Omental fat pad (tissue), 4 donors: Measurements from ENCODE around the gene MRPS2. TPM values are rescaled to one million over a fixed set of nuclear protein-coding genes. Genes with fewer than 3 reads are reported as not detected.
"Not testable (repeated sequence)": the region's sequence is repeated elsewhere in the genome, so short reads cannot be mapped to it uniquely, and the experiment has no call there.

Experiments
- ATAC-seq: fragments of 150-250 bp; one replicate; pipeline ENCODE4 v1.9.1; 2016; ENCODE audit warnings: mild to moderate bottlenecking, moderate library complexity; ENCODE audit not compliant: low FRiP score
- DNase-seq: peaks from one replicate; pipeline ENCODE4 v3.0.0-alpha.2; 2019; ENCODE audit warnings: low spot score
- CTCF ChIP-seq, 3 donors: fragments of 450-650 bp; IDR thresholded peaks; one replicate each; pipeline ENCODE4 v1.5.1; 2016 to 2017; ENCODE audit warnings: antibody characterized with exemption in 3 of 3, mild to moderate bottlenecking in 3 of 3, moderate library complexity in 2 of 3
- total RNA-seq, 4 donors: library from RNA; depleted of rRNA; stranded (reverse); fragments of >200 nt; gene quantifications; one replicate each; pipeline ENCODE4 v1.1.0, GENCODE V29; 2016

The MRPS2 gene
- total RNA-seq, 4 donors from 2014 or later = 23.5 to 46.8 (median 34.9) TPM

- TF ChIP-seq CTCF (IDR thresholded peaks at IDR 0.05) = no peak
- ATAC-seq (no peak), DNase-seq (peak; percentile 4)
These were observed 30.6 kb downstream of the MRPS2 start for GRCh38 chr9:135531096-135531495.

GRCh38 chr9:135533113-135533512 lies 32.6 kb downstream of the MRPS2 start:
- ATAC-seq = no peak
- no peak for TF ChIP-seq CTCF (IDR thresholded peaks at IDR 0.05)
- DNase-seq = no peak

GRCh38 chr9:135533674-135534073 lies 33.2 kb downstream of the MRPS2 start:
- no peak for TF ChIP-seq CTCF (IDR thresholded peaks at IDR 0.05)
- ATAC-seq (no peak), DNase-seq (no peak)

- not testable (repeated sequence) for DNase-seq, ATAC-seq
These were observed 33.8 kb downstream of the MRPS2 start for GRCh38 chr9:135534192-135534711.

- DNase-seq, ATAC-seq: not testable (repeated sequence)
These were observed 34.3 kb downstream of the MRPS2 start for GRCh38 chr9:135534826-135535225.

GRCh38 chr9:135535631-135536030 lies 35.1 kb downstream of the MRPS2 start:
- not testable (repeated sequence) for DNase-seq, ATAC-seq

GRCh38 chr9:135536216-135536615 lies 35.7 kb downstream of the MRPS2 start:
- TF ChIP-seq CTCF (IDR thresholded peaks at IDR 0.05) = no peak

GRCh38 chr9:135543262-135543894 lies 42.9 kb downstream of the MRPS2 start:
- ATAC-seq = peak; percentile 90
- not testable (repeated sequence) for DNase-seq

More at GRCh38 chr9:135536216-135536615, 35.7 kb downstream of the MRPS2 start:
- DNase-seq = peak; percentile 2
- ATAC-seq = no peak

- ATAC-seq (no peak), DNase-seq (no peak)
- no peak for TF ChIP-seq CTCF (IDR thresholded peaks at IDR 0.05)
These were observed 44.6 kb downstream of the MRPS2 start for GRCh38 chr9:135544981-135545635.

- not testable (repeated sequence) for DNase-seq
These were observed 45.2 kb downstream of the MRPS2 start, which contains the start of gene OBP2A for GRCh38 chr9:135545646-135546176. TSS of gene OBP2A (plus strand) at chr9:135546126. CDS start at chr9:135546181, 55 bp downstream.

GRCh38 chr9:135546792-135547617 lies 46.5 kb downstream of the MRPS2 start:
- not testable (repeated sequence) for ATAC-seq, DNase-seq

More at GRCh38 chr9:135545646-135546176, 45.2 kb downstream of the MRPS2 start, which contains the start of gene OBP2A:
- ATAC-seq = not testable (repeated sequence)
